GF-D8 (cell line): ENCODE data around the gene FAM83G.
"Not testable (repeated sequence)": the region's sequence is repeated elsewhere in the genome, so short reads cannot be mapped to it uniquely, and the experiment has no call there.

Experiments used
- DNase-seq: peaks from one replicate; lab custom pipeline; 2025; lab: John Stamatoyannopoulos, UW

Gene FAM83G, protein sequence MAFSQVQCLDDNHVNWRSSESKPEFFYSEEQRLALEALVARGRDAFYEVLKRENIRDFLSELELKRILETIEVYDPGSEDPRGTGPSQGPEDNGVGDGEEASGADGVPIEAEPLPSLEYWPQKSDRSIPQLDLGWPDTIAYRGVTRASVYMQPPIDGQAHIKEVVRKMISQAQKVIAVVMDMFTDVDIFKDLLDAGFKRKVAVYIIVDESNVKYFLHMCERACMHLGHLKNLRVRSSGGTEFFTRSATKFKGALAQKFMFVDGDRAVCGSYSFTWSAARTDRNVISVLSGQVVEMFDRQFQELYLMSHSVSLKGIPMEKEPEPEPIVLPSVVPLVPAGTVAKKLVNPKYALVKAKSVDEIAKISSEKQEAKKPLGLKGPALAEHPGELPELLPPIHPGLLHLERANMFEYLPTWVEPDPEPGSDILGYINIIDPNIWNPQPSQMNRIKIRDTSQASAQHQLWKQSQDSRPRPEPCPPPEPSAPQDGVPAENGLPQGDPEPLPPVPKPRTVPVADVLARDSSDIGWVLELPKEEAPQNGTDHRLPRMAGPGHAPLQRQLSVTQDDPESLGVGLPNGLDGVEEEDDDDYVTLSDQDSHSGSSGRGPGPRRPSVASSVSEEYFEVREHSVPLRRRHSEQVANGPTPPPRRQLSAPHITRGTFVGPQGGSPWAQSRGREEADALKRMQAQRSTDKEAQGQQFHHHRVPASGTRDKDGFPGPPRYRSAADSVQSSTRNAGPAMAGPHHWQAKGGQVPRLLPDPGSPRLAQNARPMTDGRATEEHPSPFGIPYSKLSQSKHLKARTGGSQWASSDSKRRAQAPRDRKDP

DNA sequence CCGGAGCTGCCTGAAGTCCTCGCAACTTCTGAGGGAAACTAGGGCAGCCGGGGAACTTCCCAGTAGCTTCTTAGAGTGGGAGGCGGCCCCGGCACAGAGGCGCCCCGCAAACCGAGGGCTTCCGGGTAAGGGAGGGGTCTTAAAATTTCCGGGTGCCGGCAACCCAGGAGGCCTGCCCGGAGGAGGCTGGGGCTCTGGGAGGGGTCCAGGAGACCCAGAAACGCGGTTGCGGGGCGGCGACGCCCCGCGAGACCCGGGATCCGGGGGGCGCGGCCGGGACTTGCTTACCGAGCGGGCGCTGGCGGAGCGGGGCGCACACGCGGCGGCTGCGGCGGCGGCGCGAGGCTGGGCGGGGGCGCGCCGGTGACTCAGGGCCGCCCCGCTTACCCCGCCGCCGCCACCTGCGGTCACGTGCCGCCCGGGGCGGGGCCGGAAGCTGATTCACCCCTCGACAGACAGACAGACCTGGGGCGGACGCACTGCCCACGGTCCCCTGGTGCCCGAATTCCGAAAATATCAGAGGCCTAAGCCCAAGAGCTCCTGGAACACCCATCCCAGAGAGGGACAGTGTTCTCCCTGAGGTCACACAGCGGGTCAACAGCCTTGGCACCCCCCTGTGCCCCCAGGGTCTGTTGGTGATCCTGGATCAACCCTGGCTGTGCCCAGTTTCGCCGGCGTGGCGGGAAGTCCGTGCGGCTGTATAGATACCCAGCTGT is at the start of gene FAM83G:
Gene FAM83G (minus strand): TSS at position 344 of the 716 bp plus-strand sequence. CDS start 723 bp downstream, outside the sequence.
- no peak for DNase-seq

DNA sequence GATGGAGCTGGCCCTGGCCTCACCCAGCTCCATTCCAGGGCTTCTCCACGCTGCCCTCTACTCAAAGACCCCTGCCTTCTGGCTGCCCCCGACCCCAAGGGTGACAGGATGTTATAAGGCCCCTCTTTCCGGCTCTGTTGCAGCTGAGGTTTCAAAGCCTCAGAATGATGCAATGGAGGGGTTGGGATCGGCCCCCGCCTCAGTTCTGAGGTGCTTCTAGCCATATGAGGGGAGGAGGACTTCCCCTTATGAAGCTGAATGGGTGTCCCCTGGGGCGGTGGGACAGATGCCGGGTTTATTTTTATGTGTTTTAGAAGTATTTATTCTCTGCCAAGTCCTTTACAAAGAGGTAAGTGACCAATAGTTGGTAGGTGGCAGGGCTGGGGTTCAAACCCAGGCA is 44.3 kb upstream of the FAM83G start:
- DNase-seq = not testable (repeated sequence)

DNA sequence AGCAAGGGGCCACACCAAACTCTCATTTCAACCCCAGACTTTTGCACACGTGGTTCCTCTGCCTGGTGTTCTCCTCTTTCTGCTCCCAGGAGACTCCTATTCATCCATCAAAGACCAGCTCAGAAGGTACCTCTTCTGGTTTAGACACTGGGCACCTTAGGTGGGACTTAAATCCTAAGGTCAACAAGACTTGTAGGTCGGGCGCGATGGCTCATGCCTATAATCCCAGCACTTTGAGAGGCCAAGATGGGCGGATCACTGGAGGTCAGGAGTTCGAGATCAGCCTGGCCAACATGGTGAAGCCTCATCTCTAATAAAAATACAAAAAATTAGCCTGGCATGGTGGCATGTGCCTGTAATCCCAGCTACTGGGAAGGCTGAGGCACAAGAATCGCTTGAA is 42.9 kb upstream of the FAM83G start:
- not testable (repeated sequence) for DNase-seq

DNA sequence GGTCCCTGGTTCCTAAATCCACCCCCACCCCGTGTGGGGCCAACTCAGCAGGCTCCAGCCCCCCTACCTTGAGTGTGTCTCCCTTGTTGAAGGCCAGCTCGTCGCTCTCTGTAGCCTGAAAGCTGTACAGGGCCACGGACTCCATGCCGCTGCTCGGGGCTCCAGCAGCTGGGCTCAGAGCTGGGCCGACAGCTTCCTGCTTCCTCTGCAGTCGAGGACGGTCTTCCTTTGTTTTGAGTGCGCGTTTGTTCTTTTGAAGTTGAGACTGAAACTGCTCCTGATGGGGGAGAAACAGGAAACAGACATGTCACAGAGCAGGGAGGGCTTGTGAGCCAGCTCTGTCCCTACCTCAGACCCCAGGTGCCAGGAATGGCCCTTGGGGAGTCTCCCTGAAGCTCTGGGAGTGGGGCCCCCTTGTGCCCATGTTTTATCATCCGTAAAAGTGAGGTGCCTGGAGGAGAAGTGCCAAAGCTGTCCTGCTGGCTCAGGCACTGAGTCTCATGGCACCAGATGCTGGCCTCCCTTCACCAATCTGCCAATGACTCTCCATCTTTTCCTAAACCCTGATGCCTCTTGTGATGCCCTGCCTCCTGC is 42.3 kb upstream of the FAM83G start, which contains the start of gene GRAP:
Gene GRAP (minus strand): TSS at position 176 of the 594 bp plus-strand sequence. CDS start 31 bp downstream, at position 145.
- not testable (repeated sequence) for DNase-seq

DNA sequence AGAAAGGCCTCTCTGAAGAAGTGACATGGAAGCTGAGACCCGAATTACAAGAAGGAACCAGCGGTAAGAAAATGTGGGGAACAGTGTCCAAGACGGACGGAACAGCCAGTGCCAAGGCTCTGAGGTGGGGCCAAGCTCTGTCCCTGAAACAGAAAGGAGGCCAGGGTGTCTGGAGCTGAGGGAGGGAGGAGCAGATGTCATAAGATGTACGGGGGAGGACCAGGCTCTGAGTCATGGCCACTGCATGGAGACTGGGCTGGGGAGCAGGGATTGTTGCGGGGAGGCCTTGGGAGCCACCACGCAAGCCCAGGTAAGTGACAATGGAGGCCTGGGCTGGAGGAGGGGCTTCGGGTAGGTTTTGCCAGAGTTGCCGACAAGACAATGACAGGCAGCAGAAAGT is 40.1 kb upstream of the FAM83G start:
- not testable (repeated sequence) for DNase-seq

DNA sequence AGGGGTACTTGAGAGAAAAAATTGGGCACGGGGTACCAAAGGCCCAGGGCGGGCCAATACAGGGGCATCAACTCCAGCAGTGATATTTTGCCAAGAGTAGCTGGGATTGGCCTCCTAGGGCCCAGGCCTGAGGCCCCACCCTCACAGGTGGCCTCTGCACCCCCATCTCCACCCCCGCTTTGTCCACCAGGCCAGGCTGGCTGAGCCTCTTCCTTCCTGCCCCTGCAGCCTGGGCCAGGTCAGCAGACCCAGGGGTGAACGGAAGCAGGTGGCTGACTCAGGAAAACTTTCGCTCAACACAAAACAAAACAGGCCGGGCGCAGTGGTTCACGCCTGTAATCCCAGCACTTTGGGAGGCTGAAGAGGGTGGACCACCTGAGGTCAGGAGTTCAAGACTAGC is 38.5 kb upstream of the FAM83G start:
- not testable (repeated sequence) for DNase-seq

DNA sequence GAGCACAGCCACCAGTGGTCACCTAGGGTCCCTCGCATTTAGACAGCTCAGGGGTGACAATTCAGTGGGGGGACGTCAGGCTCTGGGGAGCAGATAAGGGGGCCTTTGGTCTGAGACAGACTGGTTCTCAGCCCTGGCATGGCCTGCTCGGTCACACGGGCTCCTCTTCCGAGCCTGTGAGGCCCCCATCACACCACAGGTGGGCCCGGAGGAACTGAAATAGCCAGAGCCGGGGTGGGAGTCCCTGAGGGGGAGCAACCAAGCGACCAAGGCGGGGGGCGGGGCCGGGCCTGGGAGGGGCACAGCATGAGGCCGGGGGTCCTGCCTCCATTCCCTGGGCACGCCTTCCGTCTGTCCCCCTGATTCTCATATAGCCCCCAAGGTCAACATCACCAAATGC is 37.8 kb upstream of the FAM83G start:
- DNase-seq = not testable (repeated sequence)

DNA sequence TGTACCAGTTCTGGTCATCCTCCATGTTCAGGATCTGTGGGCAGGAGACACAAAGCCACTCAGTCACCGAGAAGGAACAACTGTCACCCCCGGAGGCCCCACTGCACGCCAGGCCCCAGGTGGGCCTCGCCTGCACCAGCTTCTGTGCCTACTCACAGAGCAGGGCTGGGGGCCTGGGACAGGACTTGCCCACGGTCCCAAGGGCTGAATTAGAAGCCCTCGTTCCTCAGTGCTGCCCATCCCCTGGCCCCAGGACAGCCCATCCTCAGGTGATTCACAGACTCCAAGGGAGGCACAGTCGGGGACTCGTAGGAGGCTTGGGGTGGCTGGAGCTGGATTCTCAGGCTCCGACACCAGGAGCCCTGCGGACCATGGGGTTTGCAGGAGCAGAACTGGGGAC is 37.3 kb upstream of the FAM83G start:
- not testable (repeated sequence) for DNase-seq

DNA sequence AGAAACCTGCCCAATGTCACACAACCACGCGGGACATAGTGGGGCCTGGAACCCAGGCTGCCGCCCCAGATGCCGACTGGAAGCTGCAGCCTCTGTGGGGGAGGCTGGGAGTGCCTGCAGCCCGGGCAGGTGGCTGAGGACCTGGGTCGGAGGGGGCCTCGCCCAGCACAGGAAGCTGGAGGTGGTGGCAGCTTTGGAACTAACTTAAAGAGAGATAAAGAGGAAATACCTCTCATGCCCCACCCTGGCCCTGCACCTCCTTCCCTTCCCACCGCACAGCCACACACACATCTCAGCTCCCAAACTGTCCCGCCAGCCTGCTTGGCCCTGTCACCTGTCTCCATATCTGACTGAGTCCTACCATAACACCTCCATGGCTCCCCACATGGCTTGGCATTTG is 35.8 kb upstream of the FAM83G start:
- DNase-seq = not testable (repeated sequence)

DNA sequence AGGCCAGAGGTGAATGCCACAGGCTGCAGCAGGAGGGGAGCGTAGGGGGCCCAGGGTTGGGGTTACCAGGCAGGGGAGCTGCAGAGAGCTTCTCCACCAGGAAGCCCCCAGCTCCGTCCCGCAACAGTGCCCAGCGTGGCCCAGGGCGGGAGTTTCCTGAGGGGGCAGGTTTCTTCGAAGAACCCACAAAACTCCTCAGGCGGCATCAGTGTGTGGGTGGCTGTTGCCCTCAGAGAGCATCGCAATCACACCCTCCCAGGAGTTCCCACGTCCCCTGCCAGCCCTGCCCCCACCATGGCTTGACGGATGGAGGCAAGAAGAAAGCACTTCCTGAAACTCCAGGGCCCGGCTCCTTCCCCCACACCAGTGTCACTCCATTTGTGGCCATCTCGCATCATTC is 34.2 kb upstream of the FAM83G start:
- not testable (repeated sequence) for DNase-seq

DNA sequence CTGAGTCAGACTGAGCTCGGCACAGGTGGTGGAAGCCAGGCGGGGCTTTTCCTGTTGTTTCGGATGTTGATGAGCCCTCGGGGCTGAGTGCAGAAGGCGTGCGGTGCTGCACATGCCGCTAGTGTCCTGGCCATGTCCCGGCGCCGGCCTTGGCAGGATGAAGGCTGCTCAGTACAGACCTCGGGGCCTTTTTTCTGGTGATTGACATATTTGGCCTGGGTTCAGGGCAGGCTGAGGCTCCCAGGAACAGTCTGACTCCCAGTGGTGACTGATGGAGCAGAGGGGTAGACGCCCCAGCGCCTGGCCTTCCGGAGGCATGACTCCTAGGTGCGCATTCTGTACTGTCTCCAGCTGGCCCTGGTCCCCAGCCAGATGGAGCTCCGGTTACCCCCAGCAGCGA is 33.4 kb upstream of the FAM83G start:
- DNase-seq = not testable (repeated sequence)

DNA sequence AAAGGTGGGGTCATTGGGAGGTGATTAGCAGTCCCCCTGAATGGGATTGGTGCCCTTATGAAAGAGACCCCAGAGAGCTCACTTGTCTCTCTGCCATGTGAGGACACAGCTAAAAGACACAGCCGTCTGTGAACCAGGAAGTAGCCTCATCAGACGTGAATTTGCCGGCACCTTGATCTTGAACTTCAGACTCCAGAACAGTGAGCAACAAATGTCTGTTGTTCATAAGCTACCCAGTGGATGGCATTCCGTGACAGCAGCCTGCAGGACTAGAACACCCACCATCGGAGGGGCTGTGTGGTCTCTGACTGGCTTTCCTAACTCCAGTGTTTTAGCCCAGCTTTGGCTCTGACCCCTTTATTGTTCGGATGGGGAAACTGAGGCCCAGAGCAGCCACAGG is 33.0 kb upstream of the FAM83G start:
- DNase-seq = not testable (repeated sequence)

DNA sequence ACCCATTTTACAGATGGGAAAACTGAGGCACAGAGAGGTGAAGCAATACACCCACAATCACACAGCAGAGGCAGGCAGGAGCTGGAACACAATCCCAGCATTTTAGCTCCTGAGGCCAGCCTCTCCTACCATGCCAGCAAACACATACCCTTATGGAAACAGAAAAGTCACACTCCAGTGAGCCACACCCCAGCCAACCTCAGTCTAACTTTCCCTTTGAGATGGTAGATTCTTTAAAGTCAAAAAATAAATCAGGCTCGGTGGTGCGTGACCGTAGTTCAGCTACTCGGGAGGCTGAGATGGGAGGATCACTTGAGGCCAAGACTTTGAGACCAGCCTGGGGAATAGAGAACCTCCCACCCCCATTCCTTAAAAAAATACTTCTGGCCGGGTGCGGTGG is 31.6 kb upstream of the FAM83G start:
- not testable (repeated sequence) for DNase-seq

DNA sequence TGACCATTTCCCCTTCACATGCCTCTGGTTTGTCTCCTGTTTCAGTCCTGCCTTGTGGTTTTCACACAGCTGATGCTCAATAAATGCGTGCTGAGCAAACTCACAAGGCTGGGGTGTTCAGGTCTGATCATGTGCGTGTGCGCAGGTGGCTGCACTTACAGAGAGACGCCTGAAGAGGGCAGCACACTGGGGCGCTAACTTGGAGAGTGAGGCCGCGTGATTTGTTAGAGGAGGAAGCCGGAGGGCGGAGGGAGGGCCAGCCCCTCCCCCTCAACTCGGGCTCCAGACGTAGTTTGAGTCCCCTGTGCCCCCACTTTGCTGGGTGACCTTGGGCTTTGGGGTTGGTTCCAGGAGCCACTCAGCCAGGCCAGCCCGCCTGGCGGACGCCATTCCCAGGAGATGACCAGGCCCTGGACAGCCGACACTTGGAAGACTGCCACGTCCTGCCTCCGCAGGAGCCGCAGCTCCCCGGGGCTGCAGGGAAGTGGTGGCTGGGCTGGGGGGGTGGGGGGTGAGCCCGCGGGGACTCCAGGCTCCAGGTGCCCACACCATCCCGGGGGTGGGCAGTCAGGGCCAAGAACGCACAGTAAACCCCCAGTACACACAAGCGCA is 27.9 kb upstream of the FAM83G start:
- DNase-seq = not testable (repeated sequence)

DNA sequence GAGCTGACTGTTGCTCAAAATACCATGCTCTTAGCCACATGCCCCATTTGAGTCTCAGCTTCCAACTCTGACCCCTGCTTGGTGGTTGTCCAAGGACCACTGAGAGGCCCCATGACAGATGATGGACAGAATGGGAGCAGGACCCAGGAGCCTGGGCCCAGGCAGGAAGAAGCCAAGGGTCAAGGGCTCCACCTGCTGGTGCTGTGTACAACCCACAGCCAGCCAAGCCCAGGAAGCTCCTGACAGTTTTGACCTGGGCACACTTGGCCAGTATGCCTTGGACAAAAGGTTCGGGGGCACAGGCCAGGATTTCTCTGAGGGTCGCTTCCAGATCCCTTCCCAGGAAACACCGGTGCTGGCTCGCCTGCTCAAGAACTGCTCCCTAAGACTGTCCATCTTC is 27.2 kb upstream of the FAM83G start:
- DNase-seq = not testable (repeated sequence)

DNA sequence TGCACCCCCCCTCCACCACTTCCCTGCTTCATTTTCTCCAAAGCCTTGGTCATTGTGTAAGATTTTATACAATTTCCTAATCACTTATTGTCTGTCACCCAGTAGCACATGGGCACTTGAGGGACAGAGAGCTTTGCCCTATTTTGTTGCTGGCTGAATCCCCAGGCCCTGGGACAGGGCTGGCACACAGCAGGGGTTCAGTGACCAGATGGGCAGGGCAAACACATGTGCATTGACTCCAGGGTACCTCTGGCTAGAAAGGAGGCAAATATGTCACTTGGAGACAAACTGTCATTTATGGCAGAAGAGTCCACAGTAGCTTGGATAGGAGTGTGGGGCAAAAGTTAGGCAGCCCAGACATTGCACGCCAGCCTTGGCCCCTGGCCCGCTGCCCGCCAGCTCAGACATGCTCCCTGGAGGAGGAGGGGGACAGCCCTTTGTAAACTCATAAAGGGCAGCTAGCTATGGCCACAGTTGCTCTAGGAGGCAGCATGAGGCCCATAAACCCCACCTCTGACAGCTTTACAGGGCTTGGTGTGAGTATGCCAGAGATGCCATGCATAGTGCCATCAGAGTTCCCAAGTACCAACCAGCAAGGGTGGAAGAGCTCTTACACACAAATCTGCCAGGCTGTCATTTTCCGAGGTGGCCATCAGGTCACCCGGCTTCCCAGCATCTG is 26.3 kb upstream of the FAM83G start:
- not testable (repeated sequence) for DNase-seq

DNA sequence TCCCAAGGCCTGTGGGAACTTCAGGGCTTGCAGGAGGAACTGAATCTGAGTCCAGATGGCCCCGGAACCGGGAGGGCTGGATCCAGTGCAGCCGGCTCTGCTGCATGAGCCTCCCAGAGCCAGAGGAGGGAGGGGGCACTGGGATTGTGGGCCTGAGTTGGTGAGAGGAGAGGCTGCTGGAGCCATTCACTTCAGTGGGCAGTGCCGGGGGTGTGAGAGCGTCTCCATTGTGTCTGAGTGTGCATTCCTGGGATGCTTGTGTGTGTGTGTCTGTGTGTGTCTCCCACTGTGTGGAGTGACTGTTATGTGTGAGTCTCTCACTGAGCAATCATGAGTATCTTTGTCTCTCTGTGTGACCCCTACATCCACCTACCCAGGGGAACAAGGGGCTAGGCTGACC is 25.2 kb upstream of the FAM83G start:
- DNase-seq = not testable (repeated sequence)

DNA sequence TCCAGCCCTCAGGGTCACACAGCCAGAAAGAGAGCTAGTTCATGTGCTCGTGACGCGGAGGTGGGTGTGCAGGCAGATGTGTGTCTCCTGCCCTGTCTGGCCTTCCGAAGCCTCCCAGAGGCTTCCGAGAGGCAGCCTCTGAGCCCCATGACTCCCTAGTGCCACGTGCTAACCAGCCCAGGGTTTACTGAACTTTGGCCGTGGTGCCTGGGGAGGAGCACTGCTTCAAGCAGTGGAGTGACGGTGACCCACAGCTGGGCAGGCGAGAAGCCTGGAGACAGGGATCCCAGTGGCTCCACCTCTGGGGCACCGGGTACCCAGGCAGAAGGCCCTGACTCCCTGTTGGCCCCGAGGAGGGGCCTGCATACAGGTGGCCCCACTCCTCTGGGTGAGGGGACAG is 24.1 kb upstream of the FAM83G start:
- DNase-seq = not testable (repeated sequence)

DNA sequence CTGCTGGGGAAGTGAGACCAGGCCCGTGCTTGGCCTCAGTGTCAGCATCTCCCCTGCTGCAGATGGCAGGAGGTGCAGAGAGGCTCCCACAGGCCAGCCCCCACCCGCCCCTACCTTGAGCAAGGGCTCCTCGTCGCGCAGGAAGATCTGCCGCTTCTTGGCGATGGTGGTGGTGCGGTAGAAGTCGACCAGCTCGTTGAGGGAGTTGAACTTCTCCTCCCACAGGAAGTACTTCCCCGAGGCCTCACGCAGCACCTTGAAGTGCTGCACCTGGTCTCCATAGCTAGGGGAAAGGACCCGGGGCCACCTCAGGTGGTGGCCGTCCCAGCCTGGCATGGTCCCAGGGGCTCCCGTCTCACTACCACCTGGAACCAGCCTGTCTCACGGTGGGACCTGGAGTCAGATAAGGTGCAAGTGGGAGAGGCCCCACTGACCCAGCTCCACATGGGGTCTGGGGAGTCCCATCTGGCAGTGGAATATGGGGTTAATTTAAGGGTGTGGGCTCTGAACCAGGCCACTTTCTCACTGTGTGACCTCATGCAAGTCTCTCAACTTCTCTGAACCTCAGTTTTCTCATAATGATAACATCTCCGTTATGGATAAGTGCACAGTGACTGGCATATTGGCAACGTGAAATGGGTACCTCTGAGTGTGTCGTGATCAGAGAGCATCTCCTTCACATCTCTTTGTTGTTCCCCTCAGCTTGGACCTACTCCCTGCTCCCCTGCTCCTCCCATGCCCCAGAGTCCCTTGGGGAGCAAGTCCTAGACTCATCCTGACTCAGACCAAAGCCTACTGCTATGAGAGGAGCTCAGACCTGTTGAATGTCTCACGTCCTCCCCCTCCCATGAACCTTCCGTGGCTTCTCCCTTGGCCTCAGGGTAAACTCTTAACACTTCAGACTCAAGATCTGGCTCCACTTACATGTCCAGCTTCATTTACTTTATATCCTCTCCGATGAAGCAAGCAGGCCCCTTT is 19.8 kb upstream of the FAM83G start:
- no peak for DNase-seq
